T-helper 2 cell treated with Interferon-gamma antibody and Interleukin-4, amounts not matched to agents 5 μg/mL and 100 μg/mL, for 36 hours (primary cell): ENCODE results near the gene IER3.
"Not testable (repeated sequence)": the region's sequence is repeated elsewhere in the genome, so short reads cannot be mapped to it uniquely, and the experiment has no call there.

Source experiments
- DNase-seq: peaks from one replicate; pipeline ENCODE4 v3.0.0; 2021; ENCODE audit warnings: low spot score
- H3K27ac Mint-ChIP-seq: one replicate; pipeline ENCODE4 v1.8.0; 2021; ENCODE audit warnings: mild to moderate bottlenecking, mixed read lengths
- H3K27me3 Mint-ChIP-seq: one replicate; pipeline ENCODE4 v1.8.0; 2021; ENCODE audit warnings: low read depth, mixed read lengths
- H3K36me3 Mint-ChIP-seq: one replicate; pipeline ENCODE4 v1.8.0; 2021; ENCODE audit warnings: low read depth, mixed read lengths
- H3K4me1 Mint-ChIP-seq: one replicate; pipeline ENCODE4 v1.8.0; 2021; ENCODE audit warnings: low read depth, mixed read lengths
- H3K4me3 Mint-ChIP-seq: one replicate; pipeline ENCODE4 v1.8.0; 2022; ENCODE audit warnings: mild to moderate bottlenecking, moderate library complexity, mixed read lengths
- H3K9me3 Mint-ChIP-seq: one replicate; pipeline ENCODE4 v1.8.0; 2021; ENCODE audit warnings: mixed read lengths

Gene IER3

GRCh38 chr6:30763618-30764489 is 19.5 kb upstream of the IER3 start:
- DNase-seq = no peak
- no peaks in the 10 kb centered on the region for H3K36me3 Mint-ChIP-seq
- H3K27ac Mint-ChIP-seq = peak overlapping the region; percentile 34
- H3K9me3 Mint-ChIP-seq = no peaks in the 10 kb centered on the region
- H3K4me1 Mint-ChIP-seq = peaks cover 41% of the 10 kb centered on the region
- peak overlapping the region; percentile 16 for H3K4me3 Mint-ChIP-seq
- no peaks in the 10 kb centered on the region for H3K27me3 Mint-ChIP-seq

- Mint-ChIP-seq H3K4me1 (peaks cover 34% of the 10 kb centered on the region), H3K27ac (peak overlapping the region; percentile 34), H3K4me3 (no peak overlapping the region), H3K27me3 (no peaks in the 10 kb centered on the region), H3K36me3 (no peaks in the 10 kb centered on the region), H3K9me3 (no peaks in the 10 kb centered on the region)
- no peak for DNase-seq
Observed at GRCh38 chr6:30763155-30763617, 18.8 kb upstream of the IER3 start.

- Mint-ChIP-seq H3K4me1 (peaks cover 31% of the 10 kb centered on the region), H3K4me3 (no peak overlapping the region), H3K27ac (no peak overlapping the region)
Observed at GRCh38 chr6:30761791-30762429, 17.6 kb upstream of the IER3 start.

GRCh38 chr6:30760549-30760948 is 16.2 kb upstream of the IER3 start:
- Mint-ChIP-seq H3K4me3 (no peak overlapping the region), H3K9me3 (no peaks in the 10 kb centered on the region), H3K27ac (no peak overlapping the region), H3K36me3 (no peaks in the 10 kb centered on the region), H3K27me3 (no peaks in the 10 kb centered on the region), H3K4me1 (peaks cover 23% of the 10 kb centered on the region)
- no peak for DNase-seq

More at GRCh38 chr6:30761791-30762429, 17.6 kb upstream of the IER3 start:
- no peaks in the 10 kb centered on the region for H3K36me3 Mint-ChIP-seq
- no peak for DNase-seq
- H3K27me3 Mint-ChIP-seq = no peaks in the 10 kb centered on the region
- H3K9me3 Mint-ChIP-seq = no peaks in the 10 kb centered on the region

- H3K27me3 Mint-ChIP-seq = no peaks in the 10 kb centered on the region
- DNase-seq = no peak
- no peaks in the 10 kb centered on the region for H3K9me3 Mint-ChIP-seq
- peaks cover 23% of the 10 kb centered on the region for H3K4me1 Mint-ChIP-seq
- H3K27ac Mint-ChIP-seq = no peak overlapping the region
- H3K4me3 Mint-ChIP-seq = no peak overlapping the region
- no peaks in the 10 kb centered on the region for H3K36me3 Mint-ChIP-seq
Observed at GRCh38 chr6:30759575-30760239, 15.4 kb upstream of the IER3 start.

GRCh38 chr6:30757261-30757904 is 13.0 kb upstream of the IER3 start:
- peaks cover 9% of the 10 kb centered on the region for H3K4me1 Mint-ChIP-seq
- H3K27ac Mint-ChIP-seq = no peak overlapping the region
- H3K27me3 Mint-ChIP-seq = no peaks in the 10 kb centered on the region
- H3K36me3 Mint-ChIP-seq = no peaks in the 10 kb centered on the region
- H3K4me3 Mint-ChIP-seq = no peak overlapping the region
- no peak for DNase-seq
- no peaks in the 10 kb centered on the region for H3K9me3 Mint-ChIP-seq

GRCh38 chr6:30756405-30757003 is 12.2 kb upstream of the IER3 start:
- DNase-seq, H3K36me3 Mint-ChIP-seq, H3K9me3 Mint-ChIP-seq, H3K4me3 Mint-ChIP-seq, H3K27me3 Mint-ChIP-seq, H3K27ac Mint-ChIP-seq, H3K4me1 Mint-ChIP-seq: not testable (repeated sequence)

GRCh38 chr6:30754631-30755030 is 10.3 kb upstream of the IER3 start:
- no peak for DNase-seq
- peaks cover 9% of the 10 kb centered on the region for H3K4me1 Mint-ChIP-seq
- no peaks in the 10 kb centered on the region for H3K9me3 Mint-ChIP-seq
- H3K27me3 Mint-ChIP-seq = no peaks in the 10 kb centered on the region
- H3K27ac Mint-ChIP-seq = no peak overlapping the region
- no peaks in the 10 kb centered on the region for H3K36me3 Mint-ChIP-seq
- no peak overlapping the region for H3K4me3 Mint-ChIP-seq

GRCh38 chr6:30752157-30752927 is 8.0 kb upstream of the IER3 start:
- H3K9me3 Mint-ChIP-seq = no peaks in the 10 kb centered on the region
- no peak overlapping the region for H3K4me3 Mint-ChIP-seq
- peaks cover 10% of the 10 kb centered on the region for H3K4me1 Mint-ChIP-seq
- no peak overlapping the region for H3K27ac Mint-ChIP-seq
- no peaks in the 10 kb centered on the region for H3K27me3 Mint-ChIP-seq
- H3K36me3 Mint-ChIP-seq = no peaks in the 10 kb centered on the region
- no peak for DNase-seq

- no peaks in the 10 kb centered on the region for H3K36me3 Mint-ChIP-seq
- H3K4me1 Mint-ChIP-seq = peaks cover 10% of the 10 kb centered on the region
- H3K9me3 Mint-ChIP-seq = no peaks in the 10 kb centered on the region
- no peak overlapping the region for H3K4me3 Mint-ChIP-seq
- no peaks in the 10 kb centered on the region for H3K27me3 Mint-ChIP-seq
- DNase-seq = no peak
- no peak overlapping the region for H3K27ac Mint-ChIP-seq
Observed at GRCh38 chr6:30750379-30750668, 6.0 kb upstream of the IER3 start.

GRCh38 chr6:30749554-30750378 is 5.4 kb upstream of the IER3 start:
- DNase-seq = no peak
- Mint-ChIP-seq H3K27me3 (no peaks in the 10 kb centered on the region), H3K27ac (no peak overlapping the region), H3K4me3 (no peak overlapping the region), H3K4me1 (peaks cover 14% of the 10 kb centered on the region), H3K9me3 (no peaks in the 10 kb centered on the region), H3K36me3 (no peaks in the 10 kb centered on the region)

GRCh38 chr6:30748851-30749540 is 4.6 kb upstream of the IER3 start:
- DNase-seq = no peak
- no peak overlapping the region for H3K27ac Mint-ChIP-seq
- no peak overlapping the region for H3K4me3 Mint-ChIP-seq
- H3K4me1 Mint-ChIP-seq = peaks cover 16% of the 10 kb centered on the region
- H3K27me3 Mint-ChIP-seq = no peaks in the 10 kb centered on the region
- H3K9me3 Mint-ChIP-seq = no peaks in the 10 kb centered on the region
- no peaks in the 10 kb centered on the region for H3K36me3 Mint-ChIP-seq
